ENCODE measurements around the gene FPGS.

Gene FPGS

DNA sequence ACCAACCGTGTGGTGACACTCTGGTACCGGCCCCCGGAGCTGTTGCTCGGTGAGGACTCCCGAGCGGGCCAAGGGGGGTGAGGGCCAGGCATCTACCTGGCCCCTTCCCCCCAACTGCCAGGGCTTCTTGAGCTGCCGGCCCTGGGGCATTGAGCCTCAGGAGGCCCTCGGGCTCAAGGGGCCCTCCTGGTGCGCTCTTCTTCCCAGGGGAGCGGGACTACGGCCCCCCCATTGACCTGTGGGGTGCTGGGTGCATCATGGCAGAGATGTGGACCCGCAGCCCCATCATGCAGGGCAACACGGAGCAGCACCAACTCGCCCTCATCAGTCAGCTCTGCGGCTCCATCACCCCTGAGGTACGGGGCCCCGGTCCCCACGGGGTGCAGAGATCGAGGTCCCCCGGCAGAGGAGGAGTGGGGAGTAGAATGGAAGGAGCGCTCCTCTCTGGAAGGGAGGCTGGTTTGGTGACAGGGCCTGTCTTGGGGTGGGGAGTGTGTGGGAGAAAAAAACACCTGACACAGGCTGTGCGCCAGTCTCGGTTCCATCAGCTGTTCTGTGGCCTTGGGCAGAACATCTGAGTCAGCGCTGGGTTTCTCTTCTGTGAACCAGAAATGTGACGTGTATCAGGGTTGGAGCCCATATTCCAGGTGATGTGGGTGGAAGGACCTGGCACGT, 14.2 kb upstream of the FPGS start:
- no peak for DNase-seq (ENCODE audit: low spot score)

- no peak for DNase-seq (ENCODE audit: low spot score)
Observed at GRCh38 chr9:127789179-127789578, 13.5 kb upstream of the FPGS start.

DNA sequence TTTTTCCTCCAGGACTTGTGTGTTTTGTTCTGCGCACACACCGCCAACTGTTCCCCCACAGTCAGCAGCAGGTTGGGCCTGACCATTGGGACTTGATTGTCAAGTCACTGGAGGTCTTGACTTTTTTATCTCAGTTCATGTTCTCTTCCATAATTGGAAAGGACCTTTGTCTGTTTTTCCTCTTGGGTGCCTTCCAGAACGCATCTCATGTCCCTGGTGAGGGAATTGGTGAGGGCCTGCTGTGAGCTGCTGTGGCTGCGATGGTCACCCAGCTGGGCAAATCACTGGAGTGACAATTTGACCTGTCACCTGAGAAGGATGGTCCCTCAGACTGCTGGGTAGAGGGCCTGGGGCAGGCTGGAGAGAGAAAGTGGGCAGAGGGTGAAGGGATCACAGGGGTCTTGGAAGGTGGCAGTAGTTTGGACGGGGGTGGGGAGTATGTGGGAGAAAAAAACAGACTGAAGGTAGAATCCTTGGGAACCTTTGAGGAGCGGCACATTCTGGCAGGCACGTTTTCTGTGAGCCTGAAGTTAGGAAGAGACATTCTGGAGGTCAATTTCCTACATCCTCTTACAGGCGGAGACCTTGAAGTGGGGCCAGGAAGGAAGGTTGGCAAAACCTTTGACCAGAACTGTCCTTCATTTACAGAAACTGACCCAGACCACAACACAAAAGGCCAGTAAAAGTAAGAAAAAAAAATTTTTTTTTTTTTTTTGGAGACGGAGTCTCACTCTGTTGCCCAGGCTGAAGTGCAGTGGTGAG, 12.4 kb upstream of the FPGS start:
- DNase-seq (ENCODE audit: low spot score) = no peak

DNA sequence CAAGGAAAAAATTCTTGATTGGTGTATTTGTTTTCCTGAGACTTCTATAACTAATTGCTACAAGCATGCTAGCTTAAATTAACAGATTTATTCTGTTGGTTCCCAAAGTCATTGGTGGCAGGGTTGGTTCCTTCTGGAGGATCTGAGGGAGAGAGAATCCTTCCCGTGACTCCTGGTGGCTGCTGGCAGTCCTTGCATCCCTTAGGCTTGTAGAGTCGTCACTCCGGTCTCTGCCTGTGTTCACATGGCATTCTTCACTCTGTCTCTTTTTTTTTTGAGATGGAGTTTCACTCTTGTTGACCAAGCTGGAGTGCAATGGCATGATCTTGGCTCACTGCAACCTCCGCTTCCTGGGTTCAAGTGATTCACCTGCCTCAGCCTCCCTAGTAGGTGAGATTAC, 11.6 kb upstream of the FPGS start:
- DNase-seq (ENCODE audit: low spot score) = no peak

- DNase-seq (ENCODE audit: low spot score) = no peak
Observed at GRCh38 chr9:127792417-127793031, 10.2 kb upstream of the FPGS start.

DNA sequence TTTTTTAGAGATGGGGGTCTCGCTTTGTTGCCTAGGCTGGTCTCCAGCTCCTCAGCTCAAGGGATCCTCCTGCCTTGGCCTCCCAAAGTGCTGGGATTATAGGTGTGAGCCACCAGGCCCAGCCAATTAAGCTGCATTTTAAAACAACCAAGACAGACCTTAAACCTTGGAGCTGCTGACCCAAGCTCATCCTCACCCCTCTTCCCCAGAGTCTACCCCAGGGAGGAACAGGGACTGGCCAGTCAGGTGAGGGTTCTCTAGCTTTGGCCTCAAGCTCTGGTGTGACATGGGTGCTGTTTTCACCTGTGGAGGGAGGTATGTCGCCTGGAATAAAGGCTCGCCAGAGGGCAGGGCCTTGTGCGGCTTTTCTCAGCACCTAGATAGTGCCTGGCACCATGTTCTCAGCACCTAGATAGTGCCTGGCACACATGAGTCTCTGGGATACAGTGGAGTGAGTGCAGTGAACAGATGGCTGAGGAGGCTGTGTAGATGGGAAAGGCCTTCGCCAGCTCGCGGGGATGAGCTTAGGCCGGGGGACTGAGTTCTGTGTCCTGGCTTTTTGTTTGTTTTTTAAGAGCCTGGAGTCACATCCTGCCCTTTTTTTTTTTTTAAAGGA, 9.5 kb upstream of the FPGS start:
- peak; percentile 57 for DNase-seq (ENCODE audit: low spot score)

DNA sequence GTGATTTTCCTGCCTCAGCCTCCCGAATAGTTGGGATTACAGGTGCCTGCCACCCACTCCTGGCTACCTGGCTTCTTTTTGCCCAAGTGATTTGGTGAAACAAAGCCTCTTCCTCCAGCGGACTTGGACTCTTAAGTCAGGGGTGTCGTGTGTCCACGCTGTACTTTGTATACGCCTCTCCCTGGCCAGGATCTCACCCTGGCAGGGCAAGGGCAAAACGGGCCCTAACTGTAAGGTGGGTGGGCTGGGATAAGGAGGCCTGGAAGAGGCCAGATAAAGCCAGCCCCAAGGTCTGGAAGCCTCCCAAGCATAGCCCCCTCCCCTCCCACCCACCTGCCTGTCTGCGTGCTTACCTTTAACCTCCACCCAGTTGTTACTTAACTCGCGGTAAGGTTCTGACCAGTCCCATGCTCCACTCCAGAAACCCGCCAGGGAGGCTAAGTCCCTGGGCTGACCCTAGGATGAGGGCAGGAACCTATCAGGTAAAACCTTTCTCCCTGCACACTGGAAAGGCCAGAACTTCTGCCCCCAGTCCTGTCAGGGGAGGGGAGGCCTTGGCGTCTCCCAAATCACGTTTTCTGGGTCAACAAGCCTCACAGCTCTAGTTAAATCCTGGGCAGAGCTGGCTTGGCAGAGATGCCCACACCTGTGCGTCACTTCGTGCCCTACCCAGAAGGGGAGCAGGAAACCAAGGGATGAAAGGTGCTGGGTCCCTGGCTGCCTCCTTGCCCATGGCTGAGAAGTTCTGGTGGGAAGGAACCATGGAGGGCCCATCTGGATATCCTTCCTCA, 8.5 kb upstream of the FPGS start:
- no peak for DNase-seq (ENCODE audit: low spot score)

DNA sequence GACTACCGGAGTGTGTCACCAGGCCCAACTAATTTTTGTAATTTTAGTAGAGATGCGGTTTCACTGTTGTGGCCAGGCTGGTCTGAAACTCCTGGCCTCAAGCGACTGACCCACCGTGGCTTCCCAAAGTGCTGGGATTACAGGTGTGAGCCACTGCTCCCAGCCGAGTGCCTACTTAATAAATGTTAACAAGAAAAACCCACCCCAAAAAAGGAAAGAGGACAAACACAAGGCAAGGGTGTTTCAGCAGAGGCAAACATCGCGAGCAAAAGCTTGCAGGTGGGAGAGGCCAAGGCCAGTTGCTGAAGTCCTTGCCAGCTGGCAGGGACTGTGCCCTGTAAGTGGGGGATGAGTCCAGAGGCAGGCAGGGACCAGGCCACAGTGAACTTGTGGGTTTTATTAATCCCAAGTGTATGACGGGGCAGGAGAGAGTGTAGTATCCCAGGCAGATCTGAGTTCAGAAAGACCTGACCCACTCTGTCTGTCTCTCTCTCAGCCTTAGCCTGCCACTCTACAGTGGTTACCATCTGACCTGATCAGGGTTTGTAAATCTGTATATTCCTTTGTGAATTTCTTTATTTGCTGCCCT, 6.4 kb upstream of the FPGS start:
- DNase-seq (ENCODE audit: low spot score) = peak; percentile 12

- no peak for DNase-seq (ENCODE audit: low spot score)
Observed at GRCh38 chr9:127796852-127797370, 5.8 kb upstream of the FPGS start.

- DNase-seq (ENCODE audit: low spot score) = no peak
Observed at GRCh38 chr9:127801955-127802575, 617 bp upstream of the FPGS start.

- peak; percentile 40 for DNase-seq (ENCODE audit: low spot score)
Observed at GRCh38 chr9:127803507-127804352, 1.0 kb downstream of the FPGS start.

- peak; percentile 58 for DNase-seq (ENCODE audit: low spot score)
Observed at GRCh38 chr9:127805620-127806019, 2.9 kb downstream of the FPGS start.

DNA sequence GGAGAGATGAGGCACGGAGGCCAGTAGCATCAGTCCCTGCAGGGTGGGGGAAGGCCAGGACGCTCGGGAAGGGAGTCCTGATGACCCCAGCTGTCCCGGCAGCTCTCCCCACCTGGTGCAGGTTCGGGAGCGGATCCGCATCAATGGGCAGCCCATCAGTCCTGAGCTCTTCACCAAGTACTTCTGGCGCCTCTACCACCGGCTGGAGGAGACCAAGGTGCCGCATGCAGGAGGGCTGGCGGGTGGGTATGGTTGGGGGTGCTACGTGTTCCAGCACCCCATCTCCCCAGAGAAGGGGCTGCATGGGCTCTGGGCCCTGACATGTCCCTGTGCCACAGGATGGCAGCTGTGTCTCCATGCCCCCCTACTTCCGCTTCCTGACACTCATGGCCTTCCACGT, 4.2 kb downstream of the FPGS start:
- DNase-seq (ENCODE audit: low spot score) = no peak

- DNase-seq (ENCODE audit: low spot score) = peak; percentile 17
Observed at GRCh38 chr9:127808347-127809001, 5.8 kb downstream of the FPGS start.

DNA sequence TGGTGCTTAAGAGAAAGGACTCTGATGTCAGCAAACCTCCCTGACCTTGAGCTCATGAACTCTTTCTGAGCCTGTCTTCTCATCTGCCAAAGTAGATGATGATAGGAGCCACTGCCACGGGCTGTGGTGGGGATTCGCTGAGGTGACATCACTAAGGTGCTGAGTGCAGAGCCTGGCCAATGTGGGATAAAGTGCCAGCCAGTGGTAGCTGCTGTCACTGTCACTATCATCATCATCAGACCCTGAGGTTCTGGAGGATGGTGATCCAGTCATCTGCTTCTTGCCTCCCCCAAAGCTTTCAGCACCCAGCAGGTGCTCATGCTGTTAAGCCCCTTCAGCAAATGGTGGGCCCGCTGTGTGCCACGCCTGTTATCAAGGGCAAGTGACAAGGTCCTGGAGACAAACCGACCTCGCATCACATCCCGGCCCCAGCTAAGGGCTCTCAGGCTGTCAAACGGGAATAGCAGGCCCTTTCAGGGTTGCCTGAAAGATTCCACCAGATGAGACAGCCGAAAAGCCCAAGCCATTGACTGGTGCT, 6.4 kb downstream of the FPGS start:
- no peak for DNase-seq (ENCODE audit: low spot score)

DNA sequence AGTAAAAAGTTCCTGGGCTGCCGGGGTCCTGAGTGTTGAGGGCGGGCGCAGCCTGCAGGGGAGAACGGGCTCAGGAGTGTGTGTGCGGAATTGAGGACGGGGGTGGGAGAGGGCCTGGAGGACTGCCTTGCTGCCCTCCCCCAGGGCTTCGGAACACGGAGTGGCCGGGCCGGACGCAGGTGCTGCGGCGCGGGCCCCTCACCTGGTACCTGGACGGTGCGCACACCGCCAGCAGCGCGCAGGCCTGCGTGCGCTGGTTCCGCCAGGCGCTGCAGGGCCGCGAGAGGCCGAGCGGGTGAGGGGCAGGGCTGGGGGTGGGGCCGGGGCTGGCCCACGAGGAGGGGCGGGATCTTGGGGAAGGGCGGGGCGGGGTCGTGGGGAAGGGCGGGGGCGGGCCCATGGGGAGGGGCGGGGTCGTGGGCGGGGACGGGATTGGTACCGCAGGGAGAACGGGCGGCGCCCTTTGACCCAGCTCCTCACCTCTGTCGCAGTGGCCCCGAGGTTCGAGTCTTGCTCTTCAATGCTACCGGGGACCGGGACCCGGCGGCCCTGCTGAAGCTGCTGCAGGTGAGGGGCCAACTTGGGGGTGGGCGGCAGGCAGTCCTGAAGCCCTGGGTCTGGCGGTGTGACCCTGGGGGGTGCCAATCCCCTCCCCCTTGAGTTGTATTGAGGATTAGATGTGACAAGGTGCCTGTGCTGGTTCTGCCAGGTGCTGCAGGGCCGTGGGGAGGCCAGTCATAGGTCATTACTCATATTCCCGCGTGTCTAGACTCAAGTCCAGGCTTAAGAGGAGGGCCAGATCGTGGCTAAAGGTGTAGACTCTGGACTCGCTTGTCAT, 7.1 kb downstream of the FPGS start:
- no peak for DNase-seq (ENCODE audit: low spot score)

DNA sequence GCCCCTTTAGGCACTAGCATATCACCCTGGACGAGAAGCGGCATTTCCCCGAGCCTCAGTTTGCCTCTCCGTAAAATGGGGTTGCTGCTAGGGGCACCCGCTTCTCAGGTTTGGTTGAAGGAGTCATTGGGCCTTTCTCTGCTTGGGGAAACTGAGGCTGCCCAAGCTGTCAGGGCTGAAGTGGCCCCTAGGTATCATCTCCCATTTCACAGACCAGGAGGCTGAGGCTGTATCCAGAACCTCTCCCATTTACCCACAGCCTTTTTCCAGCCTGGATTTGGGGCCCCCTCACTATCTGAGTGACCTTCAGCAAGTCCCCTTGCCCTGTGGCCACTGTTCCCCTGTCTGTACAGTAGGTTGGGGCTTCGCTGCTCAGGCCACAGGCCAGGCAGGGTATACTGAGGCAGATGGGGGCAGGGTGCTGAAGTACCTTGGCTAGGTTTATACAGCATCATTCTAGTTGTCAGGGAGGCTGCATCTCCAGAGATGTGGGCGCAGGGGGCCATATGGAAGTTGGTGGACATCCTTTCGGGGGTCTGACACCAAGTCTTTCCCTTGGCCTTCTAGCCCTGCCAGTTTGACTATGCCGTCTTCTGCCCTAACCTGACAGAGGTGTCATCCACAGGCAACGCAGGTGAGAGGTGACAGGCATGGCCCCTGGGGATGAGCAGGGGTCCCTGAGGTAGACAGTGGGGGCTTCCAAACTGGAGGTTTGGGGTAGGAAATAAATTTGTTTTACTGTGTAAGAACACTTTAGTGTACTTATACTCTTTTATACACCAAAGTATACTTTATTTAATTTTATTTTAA, 7.9 kb downstream of the FPGS start:
- DNase-seq (ENCODE audit: low spot score) = no peak
